ENCODE results near the gene FAM50B. TPM values are rescaled to one million over a fixed set of nuclear protein-coding genes. Genes with fewer than 3 reads are reported as not detected.

The FAM50B gene
- total RNA-seq, 4 donors from 2014 or later = 1.8 to 25.4 (median 12.2) TPM

DNA sequence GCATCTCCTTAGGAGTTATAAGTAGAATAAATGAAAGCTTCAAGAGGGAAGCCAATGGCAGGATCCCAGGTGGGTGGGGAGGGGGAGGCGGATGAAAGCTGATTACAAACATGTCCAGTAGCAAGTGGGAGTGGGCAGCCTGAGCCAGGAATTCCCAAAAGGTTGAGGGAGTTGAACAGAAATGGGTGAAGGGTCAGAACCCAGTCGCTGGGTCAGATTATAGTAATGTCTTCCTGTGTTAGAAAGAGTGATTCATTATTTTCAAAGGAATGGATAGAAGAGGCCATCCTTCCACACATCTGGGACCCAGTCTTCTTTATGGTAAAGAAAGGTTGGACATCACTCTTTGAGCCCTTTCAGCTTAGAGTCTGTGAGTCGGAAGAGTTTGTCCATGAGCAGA, 41.0 kb upstream of the FAM50B start:
- Histone ChIP-seq H3K4me1 (no peaks in the 10 kb centered on the region), H3K9me3 (no peaks in the 10 kb centered on the region), H3K27me3 (no peaks in the 10 kb centered on the region), H3K36me3 (no peaks in the 10 kb centered on the region), H3K4me3 (no peak overlapping the region), H3K27ac (no peak overlapping the region)
- DNase-seq = no peak
- TF ChIP-seq POLR2A (IDR thresholded peaks at IDR 0.05) = no peak
- no peak for TF ChIP-seq CTCF (IDR thresholded peaks at IDR 0.05)
- intact Hi-C loops (cut with DNase I; ENCODE audit: low total_unique reads) = no loop called here

DNA sequence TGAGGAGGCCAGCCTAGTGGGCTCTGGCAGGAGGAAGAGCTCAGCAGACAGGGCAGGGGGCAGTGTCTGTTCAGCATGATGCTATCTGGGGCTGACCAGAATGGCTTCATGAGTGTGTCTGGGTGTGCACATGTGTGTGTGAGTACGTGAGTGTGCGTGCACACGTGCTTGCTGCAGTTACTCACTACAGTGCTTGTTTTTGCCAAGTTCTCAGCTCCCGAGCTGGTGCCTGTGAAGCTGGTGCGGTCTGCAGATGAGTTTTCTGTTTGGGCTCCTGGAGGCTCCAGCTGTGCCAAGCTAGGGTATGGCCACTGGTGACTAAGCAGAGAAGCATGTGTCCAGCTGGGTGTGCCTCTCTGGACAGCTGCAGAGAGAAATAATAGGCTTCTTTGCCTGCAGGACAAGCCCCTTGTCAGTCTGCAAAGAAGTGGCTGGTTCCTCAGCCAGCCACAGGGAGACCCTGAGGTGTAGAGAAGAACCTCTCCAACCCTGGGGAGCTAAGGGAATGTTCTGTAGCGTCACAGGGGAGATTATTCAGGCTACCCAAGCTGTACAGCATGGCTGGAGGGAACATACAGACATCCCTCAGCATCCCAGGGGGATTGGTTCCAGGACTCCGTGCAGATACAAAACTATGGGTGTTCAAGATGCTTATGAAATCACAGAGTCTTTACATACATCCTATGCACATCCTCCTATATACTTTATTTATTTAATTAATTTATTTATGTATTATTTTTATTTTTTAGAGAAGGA, 40.2 kb upstream of the FAM50B start:
- intact Hi-C loops (cut with DNase I; ENCODE audit: low total_unique reads) = no loop called here
- peak in 1 of 2 donors; percentile 47 for DNase-seq

DNA sequence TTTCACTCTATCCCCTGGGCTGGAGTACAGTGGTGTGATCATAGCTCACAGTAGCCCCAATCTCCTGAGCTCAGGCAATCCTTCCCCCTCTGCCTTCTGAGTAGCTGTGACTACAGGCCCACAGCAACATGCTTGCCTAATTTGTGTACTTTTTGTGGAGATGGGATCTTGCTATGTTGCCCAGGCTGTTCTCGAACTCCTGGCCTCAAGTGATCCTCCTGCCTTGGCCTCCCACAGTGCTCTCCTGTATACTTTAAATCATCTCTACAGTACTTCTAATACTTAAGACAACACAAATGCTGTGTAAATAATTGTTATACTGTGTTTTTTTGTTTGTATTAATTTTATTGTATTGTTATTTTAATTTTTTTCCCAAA, 39.7 kb upstream of the FAM50B start:
- no peak for DNase-seq
- TF ChIP-seq POLR2A (IDR thresholded peaks at IDR 0.05) (no peak), CTCF (IDR thresholded peaks at IDR 0.05) (no peak)
- intact Hi-C loops (cut with DNase I; ENCODE audit: low total_unique reads) = no loop called here
- no peak overlapping the region for H3K27ac ChIP-seq
- no peaks in the 10 kb centered on the region for H3K4me1 ChIP-seq
- no peak overlapping the region for H3K4me3 ChIP-seq
- no peaks in the 10 kb centered on the region for H3K27me3 ChIP-seq
- H3K36me3 ChIP-seq = no peaks in the 10 kb centered on the region
- no peaks in the 10 kb centered on the region for H3K9me3 ChIP-seq

More for the DNA sequence above, 40.2 kb upstream of the FAM50B start:
- no peaks in the 10 kb centered on the region for H3K27me3 ChIP-seq
- no peak overlapping the region for H3K27ac ChIP-seq
- TF ChIP-seq POLR2A (IDR thresholded peaks at IDR 0.05) (no peak), CTCF (IDR thresholded peaks at IDR 0.05) (no peak)
- H3K9me3 ChIP-seq = no peaks in the 10 kb centered on the region
- no peaks in the 10 kb centered on the region for H3K4me1 ChIP-seq
- H3K4me3 ChIP-seq = no peak overlapping the region
- H3K36me3 ChIP-seq = no peaks in the 10 kb centered on the region

GRCh38 chr6:3809982-3810381, 39.2 kb upstream of the FAM50B start:
- Histone ChIP-seq H3K4me3 (no peak overlapping the region), H3K27ac (no peak overlapping the region), H3K4me1 (no peaks in the 10 kb centered on the region), H3K27me3 (no peaks in the 10 kb centered on the region), H3K36me3 (no peaks in the 10 kb centered on the region), H3K9me3 (no peaks in the 10 kb centered on the region)
- TF ChIP-seq CTCF (IDR thresholded peaks at IDR 0.05) (no peak), POLR2A (IDR thresholded peaks at IDR 0.05) (no peak)
- DNase-seq = no peak
- intact Hi-C loops (cut with DNase I; ENCODE audit: low total_unique reads) = no loop called here

- Histone ChIP-seq H3K9me3 (no peaks in the 10 kb centered on the region), H3K4me1 (no peaks in the 10 kb centered on the region), H3K36me3 (no peaks in the 10 kb centered on the region), H3K4me3 (no peak overlapping the region), H3K27ac (no peak overlapping the region), H3K27me3 (no peaks in the 10 kb centered on the region)
- no peak for DNase-seq
- intact Hi-C loops (cut with DNase I; ENCODE audit: low total_unique reads) = no loop called here
- no peak for TF ChIP-seq CTCF (IDR thresholded peaks at IDR 0.05)
- TF ChIP-seq POLR2A (IDR thresholded peaks at IDR 0.05) = no peak
Measured at GRCh38 chr6:3811191-3811590, 38.0 kb upstream of the FAM50B start.

Data from uterus (tissue), 4 donors.